ENCODE results near the gene FCHSD2.
A peak's percentile ranks its signal among the peaks of the same experiment; 100 is the strongest.

FCHSD2 gene

DNA sequence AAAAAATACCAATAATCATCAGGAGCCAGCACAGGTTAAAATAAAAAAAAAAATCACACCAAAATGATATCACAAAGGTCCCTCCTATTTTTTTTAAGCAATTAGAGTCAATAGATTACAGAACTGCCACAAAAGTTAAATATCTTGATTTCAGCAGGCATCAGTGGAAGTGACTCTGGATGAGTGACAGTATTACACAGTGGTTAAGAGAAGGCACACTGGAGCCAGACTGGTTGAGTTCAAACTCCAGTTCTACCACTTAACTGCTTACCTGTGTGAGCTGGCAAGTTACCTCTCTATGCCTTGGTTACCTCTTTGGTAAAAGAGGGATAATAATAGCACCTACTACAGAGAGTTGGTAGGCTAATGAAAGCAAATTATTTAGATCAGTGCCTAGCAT lies 179.4 kb downstream of the FCHSD2 start:
- TF ChIP-seq, protein P1, sequence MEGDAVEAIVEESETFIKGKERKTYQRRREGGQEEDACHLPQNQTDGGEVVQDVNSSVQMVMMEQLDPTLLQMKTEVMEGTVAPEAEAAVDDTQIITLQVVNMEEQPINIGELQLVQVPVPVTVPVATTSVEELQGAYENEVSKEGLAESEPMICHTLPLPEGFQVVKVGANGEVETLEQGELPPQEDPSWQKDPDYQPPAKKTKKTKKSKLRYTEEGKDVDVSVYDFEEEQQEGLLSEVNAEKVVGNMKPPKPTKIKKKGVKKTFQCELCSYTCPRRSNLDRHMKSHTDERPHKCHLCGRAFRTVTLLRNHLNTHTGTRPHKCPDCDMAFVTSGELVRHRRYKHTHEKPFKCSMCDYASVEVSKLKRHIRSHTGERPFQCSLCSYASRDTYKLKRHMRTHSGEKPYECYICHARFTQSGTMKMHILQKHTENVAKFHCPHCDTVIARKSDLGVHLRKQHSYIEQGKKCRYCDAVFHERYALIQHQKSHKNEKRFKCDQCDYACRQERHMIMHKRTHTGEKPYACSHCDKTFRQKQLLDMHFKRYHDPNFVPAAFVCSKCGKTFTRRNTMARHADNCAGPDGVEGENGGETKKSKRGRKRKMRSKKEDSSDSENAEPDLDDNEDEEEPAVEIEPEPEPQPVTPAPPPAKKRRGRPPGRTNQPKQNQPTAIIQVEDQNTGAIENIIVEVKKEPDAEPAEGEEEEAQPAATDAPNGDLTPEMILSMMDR (IDR thresholded peaks at IDR 0.05; ENCODE audit: low read length, missing control alignments): no peak
- DNase-seq (ENCODE audit: low read depth): no peak
- no peak overlapping the region for H3K4me3 ChIP-seq (replicated peaks; ENCODE audit: low read depth, low read length)

DNA sequence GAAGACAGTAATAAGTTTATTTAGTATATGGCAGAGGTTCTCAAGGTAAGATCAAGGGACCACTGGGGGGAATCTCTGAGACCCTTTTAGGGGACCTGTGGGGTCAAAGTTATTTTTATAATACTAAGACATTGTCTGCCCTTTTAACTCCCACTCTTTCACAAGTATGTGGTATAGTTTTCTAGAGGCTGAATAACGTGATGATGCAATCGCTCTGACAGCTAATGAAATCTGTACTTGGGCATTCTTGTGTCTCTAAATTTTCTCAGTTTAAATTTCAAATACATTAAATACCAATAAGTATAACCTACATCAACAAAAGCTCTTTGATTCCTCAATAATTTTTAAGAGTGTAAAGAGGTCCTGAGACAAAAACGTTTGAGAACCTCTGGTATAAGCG lies 180.0 kb downstream of the FCHSD2 start:
- DNase-seq (ENCODE audit: low read depth): peak; percentile 76
- TF ChIP-seq, protein P1 (IDR thresholded peaks at IDR 0.05; ENCODE audit: low read length, missing control alignments): no peak
- H3K4me3 ChIP-seq (replicated peaks; ENCODE audit: low read depth, low read length): no peak overlapping the region

DNA sequence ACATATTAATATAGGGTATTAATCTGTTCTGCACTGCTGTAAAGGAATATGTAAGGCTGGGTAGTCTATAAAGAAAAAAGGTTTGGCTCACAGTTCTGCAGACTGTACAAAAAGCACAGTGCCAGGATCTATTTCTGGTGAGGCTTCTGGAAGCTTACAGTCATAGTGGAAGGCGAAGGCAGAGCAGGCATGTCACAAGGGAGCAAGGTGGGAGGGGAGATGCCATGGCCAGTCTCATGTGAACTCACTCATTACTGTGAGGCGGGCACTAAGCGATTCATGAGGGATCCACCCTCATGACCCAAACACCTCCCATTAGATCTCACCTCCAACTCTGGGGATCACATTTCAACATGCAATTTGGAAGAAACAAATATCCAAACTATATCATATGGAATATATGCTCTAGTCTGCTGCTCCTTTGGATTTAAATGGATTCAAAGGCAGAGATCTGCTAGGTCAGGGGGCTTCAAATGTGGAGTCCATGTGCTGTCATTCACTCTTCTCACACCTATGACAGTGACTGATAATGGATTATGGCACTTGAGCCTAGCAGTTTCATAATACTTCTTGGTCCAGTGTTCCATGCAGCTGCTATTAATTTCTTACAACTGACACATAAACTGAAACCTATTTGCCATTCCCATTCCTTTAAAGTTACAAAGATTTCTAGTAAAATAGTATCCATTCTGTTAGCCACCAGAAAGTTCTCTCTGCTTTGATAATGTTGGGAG lies 182.0 kb downstream of the FCHSD2 start:
- no peak overlapping the region for H3K4me3 ChIP-seq (replicated peaks; ENCODE audit: low read depth, low read length)
- DNase-seq (ENCODE audit: low read depth): no peak
- TF ChIP-seq, protein P1 (IDR thresholded peaks at IDR 0.05; ENCODE audit: low read length, missing control alignments): no peak

DNA sequence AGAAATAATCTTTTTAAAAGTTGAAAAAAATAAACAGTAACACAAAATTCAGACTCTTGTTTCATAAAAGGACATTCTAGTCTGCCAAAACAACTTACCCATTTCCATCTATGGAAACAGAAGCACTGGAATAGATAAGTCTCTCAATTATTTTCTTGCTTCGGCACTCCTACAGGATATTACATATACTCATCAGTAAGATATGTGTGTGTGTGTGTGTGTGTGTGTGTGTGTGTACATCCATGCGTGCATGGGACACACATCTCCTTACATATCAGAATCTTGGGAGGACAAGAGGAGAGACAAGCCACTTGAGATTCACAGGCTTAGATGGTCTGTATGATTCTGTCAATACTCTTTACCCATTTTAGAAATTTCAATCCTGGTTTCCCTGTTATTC lies 183.3 kb downstream of the FCHSD2 start:
- H3K4me3 ChIP-seq (replicated peaks; ENCODE audit: low read depth, low read length): no peak overlapping the region
- TF ChIP-seq, protein P1 (IDR thresholded peaks at IDR 0.05; ENCODE audit: low read length, missing control alignments): no peak
- no peak for DNase-seq (ENCODE audit: low read depth)

DNA sequence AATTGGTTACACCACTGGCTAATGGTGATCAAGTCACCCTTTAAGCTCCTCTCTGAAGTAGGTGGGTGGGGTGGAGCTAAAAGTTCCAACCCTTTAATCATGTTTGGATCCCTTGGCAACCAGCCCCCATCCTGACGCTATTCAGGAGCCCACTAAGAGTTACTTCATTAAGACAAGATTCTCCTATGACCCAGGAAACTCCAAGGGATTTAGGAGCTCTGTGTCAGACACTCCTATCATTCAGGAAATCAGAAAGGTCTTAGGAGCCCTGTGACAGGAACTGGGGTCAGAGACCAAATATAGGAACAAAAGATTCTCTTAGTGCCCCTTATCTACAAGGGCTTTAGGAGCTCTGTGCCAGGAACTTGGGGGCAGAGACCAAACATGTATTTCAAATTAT lies 186.7 kb downstream of the FCHSD2 start:
- H3K4me3 ChIP-seq (replicated peaks; ENCODE audit: low read depth, low read length): no peak overlapping the region
- TF ChIP-seq, protein P1 (IDR thresholded peaks at IDR 0.05; ENCODE audit: low read length, missing control alignments): no peak
- DNase-seq (ENCODE audit: low read depth): no peak

DNA sequence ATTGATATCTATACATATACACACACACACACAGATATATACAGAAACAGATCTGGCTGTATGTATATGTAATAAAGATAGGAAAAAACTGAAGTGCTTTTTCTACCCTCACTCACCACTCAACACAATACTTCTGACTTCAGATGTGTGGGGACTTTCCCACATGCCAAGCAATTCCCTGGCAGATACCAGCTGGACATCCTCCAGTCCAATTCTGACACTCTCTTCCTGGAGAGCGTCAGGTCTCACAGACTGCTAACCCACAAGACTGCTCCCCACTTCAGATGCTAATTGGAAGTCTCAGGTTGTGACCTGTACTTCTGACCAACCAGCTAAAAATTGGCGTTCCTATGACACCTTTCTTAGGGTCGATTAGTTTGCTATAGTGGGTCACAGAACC lies 187.3 kb downstream of the FCHSD2 start:
- no peak for DNase-seq (ENCODE audit: low read depth)
- no peak overlapping the region for H3K4me3 ChIP-seq (replicated peaks; ENCODE audit: low read depth, low read length)
- TF ChIP-seq, protein P1 (IDR thresholded peaks at IDR 0.05; ENCODE audit: low read length, missing control alignments): no peak

DNA sequence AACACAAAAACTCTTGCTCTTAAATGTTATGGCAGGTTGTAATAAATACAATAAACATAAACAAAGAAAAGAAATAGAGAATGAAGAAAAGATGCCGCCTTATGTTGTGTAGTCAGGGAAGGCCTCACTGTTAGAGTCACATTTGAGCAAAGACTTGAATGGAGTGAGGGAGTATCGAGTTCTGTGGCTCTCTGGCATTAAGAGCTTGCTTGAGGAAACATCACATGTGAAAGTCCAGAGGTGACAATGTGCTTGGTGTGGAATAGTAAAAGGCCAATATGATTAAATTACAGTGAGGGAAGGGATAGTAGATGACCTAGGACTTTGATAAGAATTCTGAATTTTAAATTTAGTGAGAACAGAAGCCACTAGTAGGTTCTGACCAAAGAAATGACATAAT lies 188.5 kb downstream of the FCHSD2 start:
- no peak overlapping the region for H3K4me3 ChIP-seq (replicated peaks; ENCODE audit: low read depth, low read length)
- no peak for DNase-seq (ENCODE audit: low read depth)
- TF ChIP-seq, protein P1 (IDR thresholded peaks at IDR 0.05; ENCODE audit: low read length, missing control alignments): no peak

All from fibroblast of pulmonary artery (primary cell).